Activated T-helper 1 cell treated with anti-CD3 and anti-CD28 coated beads, Interleukin-12 subunit alpha, Interleukin-12 subunit beta, Interleukin-2, Interleukin-4 antibody, amounts not matched to agents 30 ng/mL and 10 ng/mL and 1 ng/mL, durations not matched to agents 14 hours and 24 hours and 36 hours (primary cell): ENCODE data around the gene SP100. TPM values are rescaled to one million over a fixed set of nuclear protein-coding genes. Genes with fewer than 3 reads are reported as not detected.
A peak's percentile ranks its signal among the peaks of the same experiment; 100 is the strongest.
"Not testable (repeated sequence)": the region's sequence is repeated elsewhere in the genome, so short reads cannot be mapped to it uniquely, and the experiment has no call there.

Experiments used
- DNase-seq: peaks from one replicate; pipeline ENCODE4 v3.0.0; 2021; ENCODE audit warnings: low spot score
- H3K27ac Mint-ChIP-seq: one replicate; pipeline ENCODE4 v1.8.0; 2021; ENCODE audit warnings: mild to moderate bottlenecking, mixed read lengths
- H3K27me3 Mint-ChIP-seq: one replicate; pipeline ENCODE4 v1.8.0; 2022; ENCODE audit warnings: mild to moderate bottlenecking, moderate library complexity, mixed read lengths; ENCODE audit not compliant: insufficient read depth
- H3K36me3 Mint-ChIP-seq: one replicate; pipeline ENCODE4 v1.8.0; 2021; ENCODE audit warnings: low read depth, mixed read lengths
- H3K4me1 Mint-ChIP-seq: one replicate; pipeline ENCODE4 v1.8.0; 2021; ENCODE audit warnings: low read depth, mixed read lengths
- H3K4me3 Mint-ChIP-seq: one replicate; pipeline ENCODE4 v1.8.0; 2021; ENCODE audit warnings: mild to moderate bottlenecking, moderate library complexity, mixed read lengths
- H3K9me3 Mint-ChIP-seq: one replicate; pipeline ENCODE4 v1.8.0; 2021; ENCODE audit warnings: mixed read lengths
- intact Hi-C: fragments of 100-400 bp; cut with micrococcal nuclease; formaldehyde crosslinking; loops from one replicate; pipeline ENCODE4 v1.15.1; 2024
- total RNA-seq: library from RNA; stranded (reverse); gene quantifications from 2 replicates; pipeline ENCODE4 v1.2.3, GENCODE V29; 2022

The SP100 gene
- total RNA-seq: 161 and 171 TPM in 2 replicates

DNA sequence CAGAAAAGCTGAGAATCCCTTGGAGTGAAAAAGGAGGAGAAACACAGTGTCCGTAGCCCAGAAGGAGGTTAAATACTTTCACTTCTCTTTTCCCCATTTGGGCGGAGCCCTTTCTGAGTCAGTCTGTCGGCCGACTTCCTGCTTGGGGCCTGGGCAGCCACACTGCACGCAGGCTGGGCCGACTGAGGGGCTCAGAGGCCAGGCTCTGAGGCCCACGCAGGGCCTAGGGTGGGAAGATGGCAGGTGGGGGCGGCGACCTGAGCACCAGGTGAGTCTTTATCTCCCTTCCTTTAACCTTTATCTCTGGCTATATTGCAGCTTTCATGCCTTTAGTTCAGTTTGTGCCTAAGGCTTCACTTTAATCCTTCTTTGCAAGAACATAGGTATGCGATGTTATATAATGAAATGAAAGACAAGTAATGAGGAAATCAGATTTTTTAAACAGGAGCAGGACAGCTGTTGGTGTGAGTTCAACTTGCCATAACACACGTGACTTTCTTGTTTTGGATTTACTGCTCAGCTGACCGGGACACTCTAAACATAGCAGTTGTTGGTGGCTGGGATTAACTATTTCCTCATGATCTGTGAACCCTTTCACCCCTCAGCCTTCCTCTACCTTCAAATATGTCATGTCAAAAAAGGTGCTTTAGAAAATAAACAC is at the start of gene SP100:
Gene SP100, plus strand, starts transcription at position 141 of the 661 bp plus-strand sequence. Its CDS starts 96 bp downstream, at position 237.
- peak; percentile 79 for DNase-seq
- Mint-ChIP-seq H3K9me3 (no peaks in the 10 kb centered on the region), H3K36me3 (peaks cover 34% of the 10 kb centered on the region), H3K4me1 (peaks cover 86% of the 10 kb centered on the region), H3K4me3 (peak within 1 kb of the TSS; percentile 97), H3K27ac (peak within 1 kb of the TSS; percentile 92), H3K27me3 (no peaks in the 10 kb centered on the region)
- intact Hi-C loops: loop anchor here (1.0 to 5.0 kb wide), 10 partner anchors 9 to 381 kb away; partner anchors contain the start of genes CAB39, SP140 and SP140L

DNA sequence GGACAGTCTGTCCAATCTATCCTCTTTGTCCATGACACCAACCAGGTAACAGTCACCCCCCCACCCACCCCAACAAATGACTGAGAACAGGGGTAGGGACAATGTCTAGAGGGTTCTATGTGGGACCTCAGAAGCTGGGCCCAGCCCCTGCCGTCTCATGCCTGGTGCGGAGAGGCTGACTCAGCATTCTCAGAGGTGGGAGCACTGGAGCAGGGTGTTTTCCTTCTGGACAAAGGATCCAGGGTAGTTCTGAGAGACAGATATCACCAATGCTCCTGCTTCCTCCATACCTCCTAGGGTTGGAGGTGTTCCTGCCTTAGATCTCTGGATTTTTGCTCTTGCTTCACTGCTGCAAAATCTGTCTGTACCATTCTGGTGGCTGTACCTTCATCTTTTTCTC is 33.9 kb upstream of the SP100 start:
- H3K27ac Mint-ChIP-seq: no peak overlapping the region
- H3K4me1 Mint-ChIP-seq: peaks cover 22% of the 10 kb centered on the region
- H3K9me3 Mint-ChIP-seq: no peaks in the 10 kb centered on the region
- peaks cover 2% of the 10 kb centered on the region for H3K27me3 Mint-ChIP-seq
- intact Hi-C loops: no loop called here
- H3K36me3 Mint-ChIP-seq: peaks cover 56% of the 10 kb centered on the region
- no peak for DNase-seq
- H3K4me3 Mint-ChIP-seq: no peak overlapping the region

DNA sequence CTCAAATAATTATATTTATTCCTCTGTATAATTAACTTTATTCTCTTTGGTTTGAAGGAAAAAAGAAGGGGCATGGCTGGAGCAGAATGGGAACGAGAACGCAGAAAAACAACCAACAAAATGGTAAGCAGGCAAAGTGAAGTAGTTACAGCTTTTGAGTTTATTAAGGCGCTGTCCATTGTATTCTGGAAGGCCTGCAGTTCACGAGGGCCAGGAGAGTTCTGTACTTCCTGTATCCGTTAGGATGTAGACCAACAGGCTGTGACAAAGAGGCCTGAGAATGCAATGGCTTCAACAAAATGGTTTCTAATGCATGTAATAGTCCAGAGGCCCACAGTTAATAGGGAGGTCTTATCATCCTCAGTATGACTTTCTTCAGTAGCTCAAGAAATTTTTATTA is 32.5 kb upstream of the SP100 start:
- intact Hi-C loops: no loop called here
- H3K36me3 Mint-ChIP-seq: peaks cover 58% of the 10 kb centered on the region
- H3K27ac Mint-ChIP-seq: no peak overlapping the region
- H3K27me3 Mint-ChIP-seq: no peaks in the 10 kb centered on the region
- H3K9me3 Mint-ChIP-seq: no peaks in the 10 kb centered on the region
- no peak for DNase-seq
- H3K4me3 Mint-ChIP-seq: no peak overlapping the region
- peaks cover 10% of the 10 kb centered on the region for H3K4me1 Mint-ChIP-seq

DNA sequence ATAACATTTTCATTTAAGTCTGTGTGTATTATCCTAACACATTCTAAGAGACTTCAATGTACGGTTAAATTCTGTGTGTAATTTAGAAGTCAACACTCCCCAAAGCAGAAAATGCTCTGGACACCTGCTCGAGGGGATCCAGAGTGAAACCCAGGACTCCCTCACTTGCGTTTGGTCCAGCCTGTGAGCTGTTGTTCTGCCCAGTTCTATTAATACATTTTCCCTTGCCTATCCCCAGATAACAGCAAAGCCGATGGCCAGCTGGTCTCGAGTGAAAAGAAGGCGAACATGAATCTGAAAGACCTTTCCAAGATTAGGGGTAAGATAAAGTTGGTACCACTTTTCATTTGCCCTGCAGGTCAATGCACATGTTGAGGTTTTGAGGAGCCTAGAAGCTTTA is 31.0 kb upstream of the SP100 start:
- DNase-seq: no peak
- peaks cover 7% of the 10 kb centered on the region for H3K4me1 Mint-ChIP-seq
- intact Hi-C loops: no loop called here
- H3K4me3 Mint-ChIP-seq: no peak overlapping the region
- H3K27me3 Mint-ChIP-seq: no peaks in the 10 kb centered on the region
- no peak overlapping the region for H3K27ac Mint-ChIP-seq
- H3K9me3 Mint-ChIP-seq: no peaks in the 10 kb centered on the region
- peaks cover 63% of the 10 kb centered on the region for H3K36me3 Mint-ChIP-seq

DNA sequence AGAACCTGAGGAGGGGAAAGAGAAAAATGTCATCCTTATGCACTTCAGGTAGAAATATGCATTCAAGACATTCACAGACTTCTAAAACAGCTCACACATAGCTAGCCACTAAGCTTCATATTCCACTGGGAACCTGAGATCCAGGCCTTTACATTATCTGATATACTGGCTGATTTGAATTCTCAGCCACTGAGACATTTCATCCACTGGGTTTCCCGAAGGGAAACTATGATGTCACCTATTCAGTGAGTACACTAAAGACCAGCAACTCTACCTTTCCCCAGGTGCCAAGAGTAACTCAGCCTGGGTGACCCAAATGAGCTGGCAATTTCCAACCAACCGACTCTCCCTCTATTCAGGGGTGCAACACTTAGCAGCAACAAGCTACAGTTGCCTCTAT is 21.7 kb upstream of the SP100 start:
- Mint-ChIP-seq H3K4me1 (no peaks in the 10 kb centered on the region), H3K27me3 (no peaks in the 10 kb centered on the region), H3K36me3 (peaks cover 87% of the 10 kb centered on the region), H3K9me3 (no peaks in the 10 kb centered on the region), H3K4me3 (no peak overlapping the region), H3K27ac (no peak overlapping the region)
- no peak for DNase-seq
- intact Hi-C loops: no loop called here

DNA sequence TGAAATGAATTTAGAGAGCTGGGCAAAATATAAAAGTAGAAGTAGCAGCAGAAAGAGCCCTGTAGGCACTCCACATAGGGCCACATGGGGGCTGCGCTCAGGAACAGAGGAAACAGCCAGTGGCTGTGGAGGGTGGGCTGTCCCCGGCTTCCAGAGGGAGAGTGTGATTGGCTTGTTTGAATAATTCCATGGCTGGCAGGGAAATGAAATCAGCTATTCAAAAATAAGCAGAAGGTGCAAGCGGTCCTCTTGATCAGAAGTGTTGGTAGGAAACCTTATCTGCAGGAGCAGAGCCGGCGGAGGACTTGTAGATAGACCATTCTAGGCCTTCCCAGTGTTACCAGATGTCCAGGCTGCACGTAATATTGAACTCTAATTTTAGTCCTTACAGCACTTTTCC is 17.3 kb upstream of the SP100 start:
- H3K27ac Mint-ChIP-seq, intact Hi-C loops, DNase-seq, H3K27me3 Mint-ChIP-seq, H3K4me3 Mint-ChIP-seq, H3K9me3 Mint-ChIP-seq, H3K4me1 Mint-ChIP-seq: not testable (repeated sequence)
- peaks cover 83% of the 10 kb centered on the region for H3K36me3 Mint-ChIP-seq

DNA sequence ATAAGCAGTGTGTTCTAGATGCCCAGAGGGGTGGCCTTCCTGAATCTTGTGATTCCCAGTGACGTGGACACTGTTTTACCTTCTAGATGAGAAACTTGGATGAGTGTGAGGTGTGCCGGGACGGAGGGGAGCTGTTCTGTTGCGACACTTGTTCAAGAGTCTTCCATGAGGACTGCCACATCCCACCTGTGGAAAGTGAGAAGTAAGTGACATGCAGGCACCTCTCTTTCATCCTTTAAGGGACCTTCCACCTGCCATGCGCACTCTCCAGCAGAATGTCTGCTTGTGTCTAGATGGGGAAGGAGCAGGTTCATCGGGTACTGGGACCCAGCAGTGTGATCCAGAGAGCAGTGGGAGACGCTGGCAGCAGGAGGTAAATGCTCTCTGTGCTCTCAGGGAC is 16.0 kb upstream of the SP100 start:
- Mint-ChIP-seq H3K36me3 (peaks cover 81% of the 10 kb centered on the region), H3K4me1 (no peaks in the 10 kb centered on the region), H3K4me3 (no peak overlapping the region), H3K9me3 (no peaks in the 10 kb centered on the region), H3K27me3 (no peaks in the 10 kb centered on the region), H3K27ac (no peak overlapping the region)
- intact Hi-C loops: loop anchor here (5.0 kb wide), 1 partner anchor 38 kb away; no protein-coding TSS in a partner anchor
- DNase-seq: no peak

DNA sequence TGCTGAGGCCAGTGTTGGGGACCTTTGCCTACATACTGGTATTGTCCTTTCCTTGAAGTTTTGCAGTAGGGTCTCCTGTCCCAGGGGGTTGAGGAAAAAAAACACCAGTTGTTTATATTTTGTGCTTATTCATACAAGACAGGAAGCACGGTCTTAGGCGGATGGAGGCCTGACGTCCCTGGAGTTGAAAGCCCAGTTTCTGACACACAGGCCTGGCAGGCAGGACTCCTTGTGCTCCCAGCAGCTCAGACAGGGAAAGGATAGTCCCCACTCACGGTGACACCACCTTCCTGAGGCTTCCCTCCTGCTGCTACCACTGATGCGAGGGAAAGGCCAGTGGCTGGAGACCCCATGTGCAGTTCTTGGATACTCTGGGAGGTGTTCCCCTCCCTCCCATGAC is 15.5 kb upstream of the SP100 start:
- Mint-ChIP-seq H3K9me3 (no peaks in the 10 kb centered on the region), H3K4me3 (no peak overlapping the region), H3K36me3 (peaks cover 83% of the 10 kb centered on the region), H3K4me1 (no peaks in the 10 kb centered on the region), H3K27ac (no peak overlapping the region), H3K27me3 (no peaks in the 10 kb centered on the region)
- no peak for DNase-seq
- intact Hi-C loops: loop anchor here (5.0 kb wide), 1 partner anchor 38 kb away; no protein-coding TSS in a partner anchor

DNA sequence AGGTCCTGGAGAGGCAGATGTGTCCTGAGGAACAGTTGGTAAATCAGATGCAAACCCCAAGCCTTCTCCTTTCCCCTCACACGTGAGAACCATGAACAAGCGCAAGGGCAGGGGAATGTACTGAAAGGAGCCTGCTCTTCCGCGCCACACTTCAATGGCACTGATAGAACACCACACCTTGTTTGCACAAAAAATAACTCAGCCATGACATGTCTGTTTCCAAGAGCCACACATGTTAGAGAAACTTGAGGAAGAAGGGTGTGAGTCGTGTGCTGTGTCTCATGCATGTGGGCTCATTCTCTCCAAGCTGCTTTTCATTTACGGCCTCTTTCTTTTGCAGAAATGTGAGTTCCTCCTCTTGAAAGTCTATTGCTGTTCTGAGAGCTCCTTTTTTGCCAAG is 15.0 kb upstream of the SP100 start:
- intact Hi-C loops: loop anchor here (5.0 kb wide), 1 partner anchor 39 kb away; no protein-coding TSS in a partner anchor
- H3K27ac Mint-ChIP-seq, H3K4me1 Mint-ChIP-seq, DNase-seq, H3K9me3 Mint-ChIP-seq, H3K27me3 Mint-ChIP-seq, H3K4me3 Mint-ChIP-seq: not testable (repeated sequence)
- peaks cover 78% of the 10 kb centered on the region for H3K36me3 Mint-ChIP-seq

DNA sequence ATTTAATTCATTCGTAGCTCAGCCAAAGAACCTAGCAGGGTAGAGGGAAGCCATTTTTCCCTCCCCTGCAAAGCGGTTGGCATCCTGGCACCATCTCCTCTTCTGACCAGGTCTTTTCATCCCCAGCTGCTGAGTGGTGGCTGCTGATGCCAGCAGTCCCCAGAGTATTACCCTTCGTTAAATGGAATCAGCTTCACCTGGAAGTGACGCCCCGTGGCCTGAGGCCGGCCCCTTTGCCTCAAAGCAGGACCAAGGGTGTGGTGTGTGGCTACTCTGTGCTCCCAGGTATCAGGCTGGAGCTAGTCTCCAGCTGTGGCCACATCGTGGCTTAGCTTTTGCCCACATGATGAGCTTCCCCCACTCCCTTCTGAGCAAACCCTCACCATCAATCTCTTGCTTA is 12.3 kb upstream of the SP100 start:
- no peak for DNase-seq
- Mint-ChIP-seq H3K4me1 (peaks cover 17% of the 10 kb centered on the region), H3K36me3 (peaks cover 66% of the 10 kb centered on the region), H3K4me3 (no peak overlapping the region), H3K9me3 (no peaks in the 10 kb centered on the region), H3K27ac (peak overlapping the region; percentile 34), H3K27me3 (no peaks in the 10 kb centered on the region)
- intact Hi-C loops: loop anchor here (5.0 kb wide), 1 partner anchor 41 kb away; no protein-coding TSS in a partner anchor

DNA sequence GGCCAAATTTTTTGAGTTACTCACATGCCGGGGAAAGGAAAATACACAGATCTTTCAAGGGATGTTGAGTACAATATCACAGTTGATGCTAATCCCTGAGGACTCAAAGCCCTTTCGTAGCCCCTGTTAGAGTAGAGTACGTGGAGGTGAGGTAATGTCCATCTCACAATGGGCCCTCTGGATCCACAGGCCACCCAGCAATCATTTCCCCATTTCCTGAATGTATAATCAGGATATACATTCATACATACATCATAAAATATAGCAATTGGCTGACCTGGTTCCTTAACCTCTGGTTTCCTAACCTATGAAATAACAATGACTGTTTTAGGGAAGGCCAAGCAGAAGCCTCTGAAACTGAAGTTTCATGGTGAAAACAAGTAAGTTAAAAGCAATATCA is 10.2 kb upstream of the SP100 start:
- Mint-ChIP-seq H3K27ac (no peak overlapping the region), H3K36me3 (peaks cover 47% of the 10 kb centered on the region), H3K4me1 (peaks cover 29% of the 10 kb centered on the region), H3K27me3 (no peaks in the 10 kb centered on the region), H3K9me3 (no peaks in the 10 kb centered on the region), H3K4me3 (no peak overlapping the region)
- intact Hi-C loops: no loop called here
- no peak for DNase-seq

DNA sequence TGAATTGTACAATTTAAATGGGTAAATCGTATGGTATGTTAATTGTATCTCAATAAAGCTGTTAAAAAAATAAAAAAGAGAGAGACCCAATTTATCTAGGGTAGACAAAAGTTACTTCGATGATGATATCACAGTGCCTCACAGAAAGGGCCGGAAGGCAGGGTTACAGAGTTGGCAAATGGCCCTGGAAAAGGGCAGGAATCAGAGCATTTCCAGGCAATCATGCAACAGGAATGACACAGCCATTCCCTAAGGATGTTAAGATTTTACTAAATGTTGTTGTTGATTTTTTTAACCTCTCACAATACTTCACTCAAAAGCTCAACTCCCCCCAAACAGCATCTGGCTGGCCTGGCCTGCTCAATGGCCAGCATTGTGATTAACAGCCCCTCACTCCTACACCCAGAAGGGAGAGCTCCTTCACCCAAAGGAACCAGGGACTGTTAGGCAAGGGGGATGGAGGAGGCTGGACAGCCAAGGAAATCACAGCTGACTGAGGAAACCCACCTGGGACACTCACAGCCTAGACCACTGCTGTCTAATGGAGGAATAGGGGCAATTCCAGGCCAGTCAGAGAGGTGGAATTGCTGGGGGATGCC is 7.7 kb upstream of the SP100 start:
- H3K36me3 Mint-ChIP-seq: peaks cover 31% of the 10 kb centered on the region
- no peak for DNase-seq
- H3K4me1 Mint-ChIP-seq: peaks cover 52% of the 10 kb centered on the region
- H3K9me3 Mint-ChIP-seq: no peaks in the 10 kb centered on the region
- H3K4me3 Mint-ChIP-seq: no peak overlapping the region
- intact Hi-C loops: no loop called here
- no peaks in the 10 kb centered on the region for H3K27me3 Mint-ChIP-seq
- H3K27ac Mint-ChIP-seq: no peak overlapping the region

DNA sequence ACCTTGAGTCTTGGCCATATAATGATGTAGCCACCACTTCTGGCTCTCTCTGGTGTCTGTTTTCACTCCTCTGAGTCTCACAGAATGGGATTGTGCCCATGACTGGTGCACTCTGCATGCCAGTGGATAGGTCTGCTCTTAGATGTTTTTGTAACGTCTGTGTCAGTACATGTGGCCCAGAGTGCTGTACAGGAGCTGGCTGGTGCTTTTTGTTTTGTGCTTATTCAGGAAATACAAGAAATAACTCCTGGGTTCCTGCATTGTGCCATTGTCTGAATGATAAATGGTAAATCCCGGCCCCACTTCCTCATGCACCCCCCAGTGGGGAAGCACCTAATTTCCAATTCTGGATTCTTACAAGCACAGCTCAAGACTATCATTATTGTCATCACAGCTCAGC is 6.7 kb upstream of the SP100 start:
- Mint-ChIP-seq H3K4me1 (peaks cover 60% of the 10 kb centered on the region), H3K36me3 (peaks cover 23% of the 10 kb centered on the region)
- H3K9me3 Mint-ChIP-seq, H3K4me3 Mint-ChIP-seq, H3K27ac Mint-ChIP-seq, H3K27me3 Mint-ChIP-seq, DNase-seq, intact Hi-C loops: not testable (repeated sequence)
